ENCODE data around the gene NOS1. TPM values are rescaled to one million over a fixed set of nuclear protein-coding genes. Genes with fewer than 3 reads are reported as not detected.
A peak's percentile ranks its signal among the peaks of the same experiment; 100 is the strongest.

Gene NOS1
- total and polyA plus RNA-seq, 12 donors: 0.01 to 2.8 (median 0.45) TPM; not detected in 1

DNA sequence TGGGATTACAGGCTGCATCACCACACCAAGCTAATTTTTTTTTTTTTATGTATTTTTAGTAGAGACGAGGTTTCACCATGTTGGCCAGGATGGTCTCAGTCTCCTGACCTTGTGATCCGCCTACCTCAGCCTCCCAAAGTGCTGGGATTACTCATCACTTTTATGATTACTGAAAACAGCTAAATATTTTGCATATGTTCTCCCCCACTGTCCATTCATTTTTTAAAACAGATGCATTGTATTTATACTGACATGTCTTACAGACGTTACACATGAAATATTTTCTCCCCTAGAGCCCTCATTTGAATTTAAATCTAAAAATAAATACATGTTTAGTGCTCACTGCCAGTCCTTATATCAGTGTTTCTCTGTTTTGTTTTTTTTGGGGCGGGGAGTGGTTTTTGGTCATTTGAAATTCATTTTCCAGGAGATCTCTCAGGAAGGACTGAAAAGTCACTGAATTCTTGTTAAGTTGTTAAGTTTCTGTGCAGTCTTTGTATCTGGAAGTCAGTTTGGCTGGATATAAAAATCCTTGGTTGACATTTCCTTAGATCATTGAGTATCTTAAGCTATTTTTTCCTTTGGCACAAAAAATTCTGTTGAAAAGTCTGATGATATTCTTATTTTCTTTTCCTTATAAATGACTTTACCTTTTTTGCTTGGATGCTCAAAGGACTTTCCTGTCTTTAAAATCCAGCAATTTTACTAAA, 180.5 kb downstream of the NOS1 start:
- 83 to 93% methylated on average over 4 of the region's 4 CpGs for WGBS, 2 donors
- Histone ChIP-seq H3K9me3 (peaks cover 0 to 14% (median 0%) of the 10 kb centered on the region in 11 donors), H3K27ac (no peak overlapping the region), H3K4me3 (no peak overlapping the region), H3K36me3 (peaks cover 0 to 100% (median 39%) of the 10 kb centered on the region in 9 donors), H3K4me1 (peaks cover 0 to 8% (median 0%) of the 10 kb centered on the region in 9 donors), H3K27me3 (no peaks in the 10 kb centered on the region)
- DNase-seq: no peak
- TF ChIP-seq, protein P1, sequence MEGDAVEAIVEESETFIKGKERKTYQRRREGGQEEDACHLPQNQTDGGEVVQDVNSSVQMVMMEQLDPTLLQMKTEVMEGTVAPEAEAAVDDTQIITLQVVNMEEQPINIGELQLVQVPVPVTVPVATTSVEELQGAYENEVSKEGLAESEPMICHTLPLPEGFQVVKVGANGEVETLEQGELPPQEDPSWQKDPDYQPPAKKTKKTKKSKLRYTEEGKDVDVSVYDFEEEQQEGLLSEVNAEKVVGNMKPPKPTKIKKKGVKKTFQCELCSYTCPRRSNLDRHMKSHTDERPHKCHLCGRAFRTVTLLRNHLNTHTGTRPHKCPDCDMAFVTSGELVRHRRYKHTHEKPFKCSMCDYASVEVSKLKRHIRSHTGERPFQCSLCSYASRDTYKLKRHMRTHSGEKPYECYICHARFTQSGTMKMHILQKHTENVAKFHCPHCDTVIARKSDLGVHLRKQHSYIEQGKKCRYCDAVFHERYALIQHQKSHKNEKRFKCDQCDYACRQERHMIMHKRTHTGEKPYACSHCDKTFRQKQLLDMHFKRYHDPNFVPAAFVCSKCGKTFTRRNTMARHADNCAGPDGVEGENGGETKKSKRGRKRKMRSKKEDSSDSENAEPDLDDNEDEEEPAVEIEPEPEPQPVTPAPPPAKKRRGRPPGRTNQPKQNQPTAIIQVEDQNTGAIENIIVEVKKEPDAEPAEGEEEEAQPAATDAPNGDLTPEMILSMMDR (IDR thresholded peaks at IDR 0.05): no peak
- ATAC-seq: no peak
- intact Hi-C loops (cut with DNase I): no loop called here

DNA sequence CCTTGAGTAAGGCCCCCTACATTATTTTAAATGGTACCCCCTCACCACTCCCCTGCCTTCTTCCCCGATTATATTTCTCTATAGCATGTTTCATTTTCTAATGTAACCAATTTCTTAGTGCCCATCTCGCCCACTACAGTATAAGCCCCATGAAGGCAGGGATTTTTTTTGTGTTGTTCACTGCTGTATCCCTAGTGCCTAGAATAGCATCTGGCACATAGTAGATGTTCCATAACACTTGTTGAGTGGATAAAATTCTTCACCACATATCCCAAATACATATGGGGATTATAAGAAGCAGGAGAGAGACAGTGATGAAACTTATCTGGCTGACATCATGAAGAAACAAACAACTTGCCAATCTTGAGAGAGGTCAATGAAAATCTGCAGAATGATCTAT, 182.7 kb downstream of the NOS1 start:
- Histone ChIP-seq H3K36me3 (peaks cover 0 to 100% (median 44%) of the 10 kb centered on the region in 9 donors), H3K9me3 (peaks cover 0 to 14% (median 0%) of the 10 kb centered on the region in 11 donors), H3K27ac (no peak overlapping the region), H3K4me3 (no peak overlapping the region), H3K4me1 (no peaks in the 10 kb centered on the region), H3K27me3 (no peaks in the 10 kb centered on the region)
- 86 to 95% methylated on average over 2 of the region's 2 CpGs for WGBS, 2 donors
- TF ChIP-seq, protein P1 (IDR thresholded peaks at IDR 0.05): no peak
- intact Hi-C loops (cut with DNase I): no loop called here
- peak in 1 of 8 donors; percentile 49 for ATAC-seq
- no peak for DNase-seq

DNA sequence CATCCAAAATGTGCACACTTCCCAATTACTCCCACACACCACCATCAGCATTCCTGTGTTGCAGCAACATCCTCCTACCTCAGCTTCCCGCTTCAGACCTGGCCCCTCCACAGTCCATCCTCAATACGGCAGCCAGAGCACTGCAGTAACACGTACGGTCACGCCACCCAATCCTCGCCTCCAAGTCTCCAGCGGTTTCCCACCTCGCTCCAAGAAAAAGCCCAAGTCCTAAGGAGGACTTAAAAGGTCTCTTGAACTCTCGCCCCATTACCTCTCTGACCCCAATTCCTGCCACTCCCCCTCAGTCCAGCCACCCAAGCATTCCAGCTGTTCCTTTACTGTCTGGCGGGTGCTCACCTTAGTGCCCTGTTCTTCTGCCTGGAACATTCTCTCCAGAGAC, 183.1 kb downstream of the NOS1 start:
- WGBS, 2 donors: 94 to 98% methylated on average over 10 of the region's 10 CpGs
- intact Hi-C loops (cut with DNase I): no loop called here
- peak in 1 of 8 donors; percentile 21 for ATAC-seq
- Histone ChIP-seq H3K27me3 (no peaks in the 10 kb centered on the region), H3K4me3 (no peak overlapping the region), H3K36me3 (peaks cover 0 to 100% (median 44%) of the 10 kb centered on the region in 9 donors), H3K27ac (no peak overlapping the region), H3K4me1 (no peaks in the 10 kb centered on the region), H3K9me3 (peaks cover 0 to 14% (median 0%) of the 10 kb centered on the region in 11 donors)
- no peak for DNase-seq
- TF ChIP-seq, protein P1 (IDR thresholded peaks at IDR 0.05): no peak

DNA sequence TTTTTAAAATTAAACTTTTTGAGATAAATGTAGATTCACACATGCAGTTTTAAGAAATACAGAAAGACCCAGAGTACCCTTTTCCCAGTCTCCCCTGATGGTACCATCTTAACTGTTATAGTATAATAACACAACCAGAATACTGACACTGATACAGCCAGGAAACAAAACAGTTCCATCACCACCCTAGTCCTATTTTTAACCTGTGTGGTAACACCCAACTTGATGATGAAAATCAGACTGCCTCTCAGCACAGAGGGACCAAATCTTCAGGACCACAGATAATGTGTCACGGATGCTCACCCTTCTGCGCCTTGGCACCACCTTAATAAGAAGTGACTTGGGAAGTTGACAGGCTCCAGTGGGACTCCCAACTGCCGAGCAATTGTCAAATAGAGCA, 189.3 kb downstream of the NOS1 start:
- Histone ChIP-seq H3K36me3 (peaks cover 0 to 100% (median 69%) of the 10 kb centered on the region in 9 donors), H3K27ac (peak overlapping the region in 1 of 10 donors; percentile 18), H3K9me3 (no peaks in the 10 kb centered on the region), H3K27me3 (no peaks in the 10 kb centered on the region), H3K4me1 (peaks cover 0 to 5% (median 0%) of the 10 kb centered on the region in 9 donors), H3K4me3 (no peak overlapping the region)
- intact Hi-C loops (cut with DNase I): no loop called here
- WGBS, 2 donors: 65 to 74% methylated on average over 3 of the region's 3 CpGs
- ATAC-seq (peak in 6 of 8 donors; percentile 20 to 65 (median 50)), DNase-seq (no peak)
- TF ChIP-seq, protein P1 (IDR thresholded peaks at IDR 0.05): no peak
